HG03342 (cell line): Measurements from ENCODE around the gene LRRC45.
A peak's percentile ranks its signal among the peaks of the same experiment; 100 is the strongest.

Experiments
- ATAC-seq: cut with Tn5 transposase; IDR thresholded peaks from one replicate; pipeline ENCODE4 v1.9.1; 2021; ENCODE audit warnings: mild to moderate bottlenecking, moderate library complexity; ENCODE audit not compliant: unreplicated experiment

Gene LRRC45

GRCh38 chr17:82060614-82061013 is 37.5 kb downstream of the LRRC45 start:
- ATAC-seq = no peak

GRCh38 chr17:82061047-82061925 is 38.2 kb downstream of the LRRC45 start:
- no peak for ATAC-seq

- ATAC-seq = no peak
Observed at GRCh38 chr17:82062076-82062983, 39.2 kb downstream of the LRRC45 start.

- no peak for ATAC-seq
Observed at GRCh38 chr17:82062984-82063368, 39.9 kb downstream of the LRRC45 start.

- ATAC-seq = no peak
Observed at GRCh38 chr17:82063424-82064415, 40.6 kb downstream of the LRRC45 start.

GRCh38 chr17:82064433-82065192 is 41.5 kb downstream of the LRRC45 start:
- no peak for ATAC-seq

- peak; percentile 31 for ATAC-seq
Observed at GRCh38 chr17:82065193-82065637, 42.1 kb downstream of the LRRC45 start.

- ATAC-seq = peak; percentile 64
Observed at GRCh38 chr17:82065638-82066303, 42.7 kb downstream of the LRRC45 start, which contains the start of gene DUS1L. DUS1L (minus strand) TSS chr17:82065804; CDS start chr17:82065059, 745 bp downstream.

GRCh38 chr17:82070611-82071010 is 47.5 kb downstream of the LRRC45 start:
- no peak for ATAC-seq

GRCh38 chr17:82072827-82073226 is 49.7 kb downstream of the LRRC45 start:
- ATAC-seq = no peak

GRCh38 chr17:82073446-82073845 is 50.3 kb downstream of the LRRC45 start:
- ATAC-seq = no peak

- no peak for ATAC-seq
Observed at GRCh38 chr17:82076018-82076784, 53.1 kb downstream of the LRRC45 start.

GRCh38 chr17:82076785-82077591 is 53.9 kb downstream of the LRRC45 start:
- no peak for ATAC-seq

GRCh38 chr17:82077617-82078358 is 54.7 kb downstream of the LRRC45 start:
- no peak for ATAC-seq

GRCh38 chr17:82078433-82078832 is 55.3 kb downstream of the LRRC45 start:
- ATAC-seq = no peak

- ATAC-seq = no peak
Observed at GRCh38 chr17:82079001-82079677, 56.0 kb downstream of the LRRC45 start.
